ENCODE measurements around the gene KIAA0586. TPM values are rescaled to one million over a fixed set of nuclear protein-coding genes. Genes with fewer than 3 reads are reported as not detected.
A peak's percentile ranks its signal among the peaks of the same experiment; 100 is the strongest.

The KIAA0586 gene
- total and polyA plus RNA-seq, 10 of the 15 experiments (the other 5 are each of a cell fraction or from before 2014, with no cell fraction given): 7.1 to 27.6 (median 19.1) TPM

DNA sequence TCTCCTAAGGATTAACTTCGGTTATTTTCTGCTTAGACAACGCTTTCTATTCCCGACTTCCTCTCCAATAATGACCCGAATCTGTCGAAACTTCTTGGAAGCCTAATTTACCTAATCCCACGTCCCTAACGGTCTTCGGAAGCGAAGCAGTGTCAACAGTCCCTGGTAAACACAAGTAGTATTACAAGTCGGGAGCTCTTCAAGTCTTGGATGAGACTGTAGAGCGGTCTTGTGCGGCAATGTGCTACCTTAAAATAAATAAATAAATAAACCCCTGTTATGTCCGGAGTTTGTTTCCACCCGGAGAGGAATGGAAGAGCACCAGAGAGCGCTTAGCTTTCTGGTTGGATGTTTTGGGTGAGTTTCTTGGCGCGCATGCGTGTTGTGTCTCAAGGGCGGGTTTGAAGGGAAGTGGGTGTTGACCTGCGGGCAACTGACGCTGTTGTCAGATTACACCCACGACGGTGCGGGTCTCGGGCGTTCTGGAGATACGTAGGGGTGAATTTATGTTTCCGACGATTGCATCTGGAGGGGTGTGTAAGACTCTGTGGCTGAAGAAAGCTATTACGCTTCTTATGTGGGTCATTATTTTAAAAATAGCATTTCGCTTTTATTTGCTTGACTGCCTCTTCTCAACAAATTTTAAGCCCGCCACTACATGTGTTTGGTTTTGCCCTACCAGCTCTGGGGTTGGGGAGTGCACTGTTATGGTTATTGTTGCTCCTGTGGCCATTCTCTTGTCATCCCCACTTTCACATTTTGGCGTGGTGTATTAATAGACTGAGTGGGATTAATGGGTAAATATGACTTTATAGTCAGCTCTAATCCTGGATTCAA, at the start of gene KIAA0586, which contains the start of gene TIMM9 (continued):
- 0 out of 2 replicates have a peak, but pooled peaks have one; percentile 71 for TF ChIP-seq HDGF (IDR thresholded peaks at IDR 0.05)
- TF ChIP-seq, protein P1, sequence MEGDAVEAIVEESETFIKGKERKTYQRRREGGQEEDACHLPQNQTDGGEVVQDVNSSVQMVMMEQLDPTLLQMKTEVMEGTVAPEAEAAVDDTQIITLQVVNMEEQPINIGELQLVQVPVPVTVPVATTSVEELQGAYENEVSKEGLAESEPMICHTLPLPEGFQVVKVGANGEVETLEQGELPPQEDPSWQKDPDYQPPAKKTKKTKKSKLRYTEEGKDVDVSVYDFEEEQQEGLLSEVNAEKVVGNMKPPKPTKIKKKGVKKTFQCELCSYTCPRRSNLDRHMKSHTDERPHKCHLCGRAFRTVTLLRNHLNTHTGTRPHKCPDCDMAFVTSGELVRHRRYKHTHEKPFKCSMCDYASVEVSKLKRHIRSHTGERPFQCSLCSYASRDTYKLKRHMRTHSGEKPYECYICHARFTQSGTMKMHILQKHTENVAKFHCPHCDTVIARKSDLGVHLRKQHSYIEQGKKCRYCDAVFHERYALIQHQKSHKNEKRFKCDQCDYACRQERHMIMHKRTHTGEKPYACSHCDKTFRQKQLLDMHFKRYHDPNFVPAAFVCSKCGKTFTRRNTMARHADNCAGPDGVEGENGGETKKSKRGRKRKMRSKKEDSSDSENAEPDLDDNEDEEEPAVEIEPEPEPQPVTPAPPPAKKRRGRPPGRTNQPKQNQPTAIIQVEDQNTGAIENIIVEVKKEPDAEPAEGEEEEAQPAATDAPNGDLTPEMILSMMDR (IDR thresholded peaks at IDR 0.05 in 2 of 3, conservative IDR thresholded peaks at IDR 0.05 in 1 of 3; ENCODE audit: control insufficient read depth in 2 of 3, extremely low read depth in 1 of 3, insufficient read depth in 1 of 3, low read depth in 3 of 3, low read length in 3 of 3): no peak
- TF ChIP-seq MEF2A (IDR thresholded peaks at IDR 0.05; ENCODE audit: insufficient read depth, low read depth, low read length): peak; percentile 62; the same call in 1 of the 2 replicates
- peak; percentile 68 for TF ChIP-seq CREB1 (IDR thresholded peaks at IDR 0.05; ENCODE audit: low read depth)
- peak; percentile 94 for TF ChIP-seq NBN (IDR thresholded peaks at IDR 0.05)
- TF ChIP-seq RUNX3 (IDR thresholded peaks at IDR 0.05; ENCODE audit: low read length): peak; percentile 53
- TF ChIP-seq NFYA (IDR thresholded peaks at IDR 0.05; ENCODE audit: borderline replicate concordance, low read depth, low read length): no peak
- 0 out of 2 replicates have a peak, but pooled peaks have one; percentile 78 for TF ChIP-seq RCOR1 (conservative IDR thresholded peaks at IDR 0.05; ENCODE audit: low read depth, low read length)
- TF ChIP-seq NFXL1 (IDR thresholded peaks at IDR 0.05; ENCODE audit: borderline replicate concordance): no peak
- TF ChIP-seq EZH2 (IDR thresholded peaks at IDR 0.05; ENCODE audit: borderline replicate concordance, control insufficient read depth, low read depth, low read length): no peak
- no peak for TF ChIP-seq ETV6 (conservative IDR thresholded peaks at IDR 0.05 in 1 of 2, IDR thresholded peaks at IDR 0.05 in 1 of 2; ENCODE audit: borderline replicate concordance in 1 of 2, low read depth in 1 of 2)
- TF ChIP-seq, protein P2, sequence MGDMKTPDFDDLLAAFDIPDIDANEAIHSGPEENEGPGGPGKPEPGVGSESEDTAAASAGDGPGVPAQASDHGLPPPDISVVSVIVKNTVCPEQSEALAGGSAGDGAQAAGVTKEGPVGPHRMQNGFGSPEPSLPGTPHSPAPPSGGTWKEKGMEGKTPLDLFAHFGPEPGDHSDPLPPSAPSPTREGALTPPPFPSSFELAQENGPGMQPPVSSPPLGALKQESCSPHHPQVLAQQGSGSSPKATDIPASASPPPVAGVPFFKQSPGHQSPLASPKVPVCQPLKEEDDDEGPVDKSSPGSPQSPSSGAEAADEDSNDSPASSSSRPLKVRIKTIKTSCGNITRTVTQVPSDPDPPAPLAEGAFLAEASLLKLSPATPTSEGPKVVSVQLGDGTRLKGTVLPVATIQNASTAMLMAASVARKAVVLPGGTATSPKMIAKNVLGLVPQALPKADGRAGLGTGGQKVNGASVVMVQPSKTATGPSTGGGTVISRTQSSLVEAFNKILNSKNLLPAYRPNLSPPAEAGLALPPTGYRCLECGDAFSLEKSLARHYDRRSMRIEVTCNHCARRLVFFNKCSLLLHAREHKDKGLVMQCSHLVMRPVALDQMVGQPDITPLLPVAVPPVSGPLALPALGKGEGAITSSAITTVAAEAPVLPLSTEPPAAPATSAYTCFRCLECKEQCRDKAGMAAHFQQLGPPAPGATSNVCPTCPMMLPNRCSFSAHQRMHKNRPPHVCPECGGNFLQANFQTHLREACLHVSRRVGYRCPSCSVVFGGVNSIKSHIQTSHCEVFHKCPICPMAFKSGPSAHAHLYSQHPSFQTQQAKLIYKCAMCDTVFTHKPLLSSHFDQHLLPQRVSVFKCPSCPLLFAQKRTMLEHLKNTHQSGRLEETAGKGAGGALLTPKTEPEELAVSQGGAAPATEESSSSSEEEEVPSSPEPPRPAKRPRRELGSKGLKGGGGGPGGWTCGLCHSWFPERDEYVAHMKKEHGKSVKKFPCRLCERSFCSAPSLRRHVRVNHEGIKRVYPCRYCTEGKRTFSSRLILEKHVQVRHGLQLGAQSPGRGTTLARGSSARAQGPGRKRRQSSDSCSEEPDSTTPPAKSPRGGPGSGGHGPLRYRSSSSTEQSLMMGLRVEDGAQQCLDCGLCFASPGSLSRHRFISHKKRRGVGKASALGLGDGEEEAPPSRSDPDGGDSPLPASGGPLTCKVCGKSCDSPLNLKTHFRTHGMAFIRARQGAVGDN (IDR thresholded peaks at IDR 0.05): no peak
- peak; percentile 95; the same call in 1 of the 2 replicates for TF ChIP-seq CBX5 (IDR thresholded peaks at IDR 0.05; ENCODE audit: low read depth)
- TF ChIP-seq CHD4 (IDR thresholded peaks at IDR 0.05): no peak
- TF ChIP-seq FOXK2 (IDR thresholded peaks at IDR 0.05): peak; percentile 95
- peak; percentile 83; the same call in 1 of the 2 replicates for TF ChIP-seq NFIC (IDR thresholded peaks at IDR 0.05; ENCODE audit: low read depth, low read length)
- TF ChIP-seq IKZF1 (conservative IDR thresholded peaks at IDR 0.05): peak; percentile 84
- TF ChIP-seq CHD2 (IDR thresholded peaks at IDR 0.05; ENCODE audit: borderline replicate concordance, low read depth, low read length): 0 out of 2 replicates have a peak, but pooled peaks have one; percentile 32
- TF ChIP-seq, protein P3, sequence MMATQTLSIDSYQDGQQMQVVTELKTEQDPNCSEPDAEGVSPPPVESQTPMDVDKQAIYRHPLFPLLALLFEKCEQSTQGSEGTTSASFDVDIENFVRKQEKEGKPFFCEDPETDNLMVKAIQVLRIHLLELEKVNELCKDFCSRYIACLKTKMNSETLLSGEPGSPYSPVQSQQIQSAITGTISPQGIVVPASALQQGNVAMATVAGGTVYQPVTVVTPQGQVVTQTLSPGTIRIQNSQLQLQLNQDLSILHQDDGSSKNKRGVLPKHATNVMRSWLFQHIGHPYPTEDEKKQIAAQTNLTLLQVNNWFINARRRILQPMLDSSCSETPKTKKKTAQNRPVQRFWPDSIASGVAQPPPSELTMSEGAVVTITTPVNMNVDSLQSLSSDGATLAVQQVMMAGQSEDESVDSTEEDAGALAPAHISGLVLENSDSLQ (IDR thresholded peaks at IDR 0.05): peak; percentile 66
- TF ChIP-seq HCFC1 (IDR thresholded peaks at IDR 0.05; ENCODE audit: low read length): peak; percentile 66
- TF ChIP-seq BRCA1 (IDR thresholded peaks at IDR 0.05; ENCODE audit: low read depth, low read length): no peak
- TF ChIP-seq, protein P4, sequence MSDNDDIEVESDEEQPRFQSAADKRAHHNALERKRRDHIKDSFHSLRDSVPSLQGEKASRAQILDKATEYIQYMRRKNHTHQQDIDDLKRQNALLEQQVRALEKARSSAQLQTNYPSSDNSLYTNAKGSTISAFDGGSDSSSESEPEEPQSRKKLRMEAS (IDR thresholded peaks at IDR 0.05; ENCODE audit: low read depth, low read length): no peak
- TF ChIP-seq TARDBP (IDR thresholded peaks at IDR 0.05; ENCODE audit: borderline replicate concordance): no peak
- TF ChIP-seq SMAD1 (IDR thresholded peaks at IDR 0.05; ENCODE audit: low read depth, partially characterized antibody): no peak

Measured in GM12878 (cell line).